Endothelial cell of umbilical vein (primary cell): ENCODE results near the gene F5. TPM values are rescaled to one million over a fixed set of nuclear protein-coding genes. Genes with fewer than 3 reads are reported as not detected.

Source experiments
- BruUV-seq: library from RNA; stranded (reverse); fragments of 400-500 nt; replicated peaks from 2 replicates; lab custom pipeline; 2021; lab: Mats Ljungman, UMichigan
- CTCF ChIA-PET: fragments of 300-600, 350-600 bp; sonication (Branson Sonifier 250); formaldehyde crosslinking; loops from one replicate; lab custom pipeline; 2021; ENCODE audit warnings: antibody characterized with exemption, inconsistent platforms; lab: Charles Lee
- POLR2A ChIA-PET: fragments of 300-600, 350-600 bp; sonication (Branson Sonifier 250); formaldehyde crosslinking; loops from one replicate; lab custom pipeline; 2021; ENCODE audit warnings: antibody characterized with exemption, inconsistent platforms; lab: Charles Lee
- DNase-seq: peaks from one replicate; pipeline ENCODE4 v3.0.0-alpha.2; 2011; ENCODE audit warnings: low read depth, low spot score
- FAIRE-seq: peaks from 2 replicates; lab custom pipeline; 2011; peaks lifted over from hg19 to GRCh38; lab: Jason Lieb, UNC
- H2AFZ ChIP-seq: 2 replicates; pipeline ENCODE4 v1.6.0; 2012; ENCODE audit warnings: low read depth, low read length, control low read depth, inconsistent platforms
- H3K27ac ChIP-seq: 2 replicates; pipeline ENCODE4 v1.5.1; 2011; ENCODE audit warnings: low read depth, mild to moderate bottlenecking, control low read depth, low read length, moderate library complexity; ENCODE audit not compliant: insufficient read depth
- H3K27me3 ChIP-seq, 2 experiments: 2 replicates each; pipeline versions ENCODE4 v1.6.0 to v1.6.1; 2011; ENCODE audit warnings: low read length in 2 of 2, mixed read lengths in 1 of 2; ENCODE audit not compliant: control insufficient read depth in 2 of 2, insufficient read depth in 2 of 2
- H3K36me3 ChIP-seq, 2 experiments: 2 replicates in 1 of 2; 3 replicates in 1 of 2; pipeline ENCODE4 v1.5.1; 2011; ENCODE audit warnings: low read length in 2 of 2, mild to moderate bottlenecking in 1 of 2, moderate library complexity in 1 of 2; ENCODE audit not compliant: control insufficient read depth in 2 of 2, insufficient read depth in 2 of 2; ENCODE audit errors: extremely low read depth in 1 of 2
- H3K4me1 ChIP-seq: 3 replicates; pipeline ENCODE4 v1.5.1; 2011; ENCODE audit warnings: mild to moderate bottlenecking, low read length; ENCODE audit not compliant: control insufficient read depth, insufficient read depth; ENCODE audit errors: extremely low read depth
- H3K4me2 ChIP-seq: 2 replicates; pipeline ENCODE4 v1.6.1; 2011; ENCODE audit warnings: low read length, control low read depth, mixed read lengths; ENCODE audit not compliant: insufficient read depth
- H3K4me3 ChIP-seq, 3 experiments: fragments of 200-600 bp in 1 of 3; sonication (generic), shearing (Covaris generic) in 1 of 3; replicated peaks in 1 of 3; 2 replicates each; pipeline ENCODE4 v1.5.1; 2011 to 2016; ENCODE audit warnings: control low read depth in 3 of 3, low read length in 3 of 3, mild to moderate bottlenecking in 2 of 3, inconsistent platforms in 1 of 3, low read depth in 1 of 3, moderate library complexity in 1 of 3; ENCODE audit not compliant: insufficient read depth in 1 of 3
- H3K79me2 ChIP-seq: 2 replicates; pipeline ENCODE4 v1.6.0; 2012; ENCODE audit warnings: low read length, inconsistent platforms; ENCODE audit not compliant: control insufficient read depth, insufficient read depth
- H3K9ac ChIP-seq: replicated peaks from 2 replicates; pipeline ENCODE3; 2011; ENCODE audit warnings: low read length, control low read depth; ENCODE audit not compliant: insufficient read depth; ENCODE audit errors: extremely low read depth
- H3K9me1 ChIP-seq: replicated peaks from 3 replicates; pipeline ENCODE4 v1.6.0; 2011; ENCODE audit warnings: mild to moderate bottlenecking, low read length; ENCODE audit not compliant: control insufficient read depth, insufficient read depth; ENCODE audit errors: extremely low read depth
- H3K9me3 ChIP-seq: replicated peaks from 2 replicates; pipeline ENCODE4 v1.5.1; 2012; ENCODE audit warnings: low read length, inconsistent platforms; ENCODE audit not compliant: control insufficient read depth, insufficient read depth
- H4K20me1 ChIP-seq: replicated peaks from 2 replicates; pipeline ENCODE3; 2011; ENCODE audit warnings: mild to moderate bottlenecking, low read length; ENCODE audit not compliant: control insufficient read depth, insufficient read depth; ENCODE audit errors: extremely low read depth
- CTCF ChIP-seq, 2 donors: IDR thresholded peaks; 1 replicate in 1 of 2; 2 replicates in 1 of 2; pipeline ENCODE4 v1.5.1; 2011; ENCODE audit warnings: low read length in 2 of 2, mild to moderate bottlenecking in 2 of 2, moderate library complexity in 2 of 2, control low read depth in 1 of 2, inconsistent platforms in 1 of 2, low read depth in 1 of 2; ENCODE audit not compliant: insufficient read depth in 1 of 2; ENCODE audit errors: extremely low read depth in 1 of 2
- EZH2 ChIP-seq: IDR thresholded peaks from 2 replicates; pipeline ENCODE4 v1.6.1; 2012; ENCODE audit warnings: borderline replicate concordance, low read depth, mild to moderate bottlenecking, moderate library complexity, low read length, inconsistent platforms; ENCODE audit not compliant: severe bottlenecking
- FOS ChIP-seq: IDR thresholded peaks from 2 replicates; pipeline ENCODE4 v1.6.1; 2011; ENCODE audit warnings: mild to moderate bottlenecking, low read length, moderate library complexity, borderline replicate concordance; ENCODE audit not compliant: insufficient read depth
- GATA2 ChIP-seq: IDR thresholded peaks from 2 replicates; pipeline ENCODE4 v1.7.0; 2011; ENCODE audit warnings: low read depth, mild to moderate bottlenecking, moderate library complexity, mixed read lengths, low read length; ENCODE audit not compliant: insufficient read length, insufficient read depth
- JUN ChIP-seq: IDR thresholded peaks from 2 replicates; pipeline ENCODE4 v1.6.1; 2011; ENCODE audit warnings: borderline replicate concordance, low read depth; ENCODE audit not compliant: insufficient read length, insufficient read depth
- MAX ChIP-seq: IDR thresholded peaks from 2 replicates; pipeline ENCODE4 v1.6.1; 2011; ENCODE audit not compliant: insufficient read depth, insufficient read length
- MYC ChIP-seq: IDR thresholded peaks from one replicate; pipeline ENCODE4 v1.6.1; 2011; ENCODE audit warnings: mild to moderate bottlenecking, low read depth, low read length
- POLR2A ChIP-seq: IDR thresholded peaks from 2 replicates; pipeline ENCODE4 v1.6.1; 2012; ENCODE audit warnings: low read depth, mild to moderate bottlenecking, control low read depth, low read length
- POLR2AphosphoS5 ChIP-seq: IDR thresholded peaks from 2 replicates; pipeline ENCODE4 v1.6.1; 2012; ENCODE audit warnings: low read depth, mild to moderate bottlenecking, control low read depth, low read length, moderate library complexity; ENCODE audit not compliant: insufficient read depth
- dilution Hi-C: fragments of 300-500 bp; cut with MboI; formaldehyde crosslinking; loops from one replicate; pipeline ENCODE4 v1.15.0; 2019; ENCODE audit warnings: low sequenced_read_pairs; ENCODE audit not compliant: extremely low pct_ligation_motif_present
- intact Hi-C: fragments of 100-400 bp; cut with micrococcal nuclease; formaldehyde crosslinking; loops from one replicate; pipeline ENCODE4 v1.10.0; 2022
- polyA plus RNA-seq, 4 experiments: library from polyadenylated mRNA; depleted of rRNA in 3 of 4; stranded (reverse) in 3 of 4; unstranded in 1 of 4; fragments of >200 nt; gene quantifications; 2 replicates each; pipeline versions ENCODE4 v1.2.1 to v1.2.3, GENCODE V29; 2011 to 2012; ENCODE audit warnings: missing spikeins in 1 of 4
- total RNA-seq: library from RNA; stranded (reverse); gene quantifications from 2 replicates; pipeline ENCODE4 v1.2.3, GENCODE V29; 2021

The F5 gene
- total and polyA plus RNA-seq, 2 donors (not counting 3 experiments of a cell fraction or from before 2014, with no cell fraction given) = not detected

GRCh38 chr1:169561692-169562091 lies 24.6 kb downstream of the F5 start:
- Histone ChIP-seq H3K27me3 (no peaks in the 10 kb centered on the region), H3K9me1 (no peaks in the 10 kb centered on the region), H3K9me3 (no peaks in the 10 kb centered on the region), H3K4me1 (peaks cover 8% of the 10 kb centered on the region), H3K4me3 (no peak overlapping the region), H2AFZ (no peak overlapping the region), H3K79me2 (no peaks in the 10 kb centered on the region), H4K20me1 (no peaks in the 10 kb centered on the region), H3K36me3 (no peaks in the 10 kb centered on the region), H3K9ac (no peak overlapping the region), H3K27ac (no peak overlapping the region), H3K4me2 (no peak overlapping the region)
- POLR2A ChIA-PET = interaction anchor here (0.7 kb wide), 1 partner anchor 969 kb away, joined by 5 read pairs; no protein-coding TSS in a partner anchor
- DNase-seq (no peak), FAIRE-seq (no peak)
- no TSS peak for BruUV-seq
- CTCF ChIA-PET = interaction anchor here (0.8 to 1.1 kb wide), 2 partner anchors 16 to 40 kb away, joined by 3 read pairs; no protein-coding TSS in a partner anchor
- dilution Hi-C loops (no loop called here), intact Hi-C loops (no loop called here)
- TF ChIP-seq GATA2 = no peak

GRCh38 chr1:169557131-169557530 lies 29.1 kb downstream of the F5 start:
- no TSS peak for BruUV-seq
- H3K27me3 ChIP-seq = no peaks in the 10 kb centered on the region
- no peaks in the 10 kb centered on the region for H3K4me1 ChIP-seq
- H3K9me1 ChIP-seq = no peaks in the 10 kb centered on the region
- intact Hi-C loops = no loop called here
- CTCF ChIA-PET = interaction anchor here (0.8 to 2.1 kb wide), 6 partner anchors 10 to 954 kb away, joined by 3 to 8 read pairs (median 4); no protein-coding TSS in a partner anchor
- no peak overlapping the region for H3K4me2 ChIP-seq
- POLR2A ChIA-PET = no interaction called here
- H3K27ac ChIP-seq = no peak overlapping the region
- DNase-seq (no peak), FAIRE-seq (no peak)
- no peaks in the 10 kb centered on the region for H4K20me1 ChIP-seq
- dilution Hi-C loops = no loop called here
- no peaks in the 10 kb centered on the region for H3K79me2 ChIP-seq
- no peak overlapping the region for H3K9ac ChIP-seq
- no peak overlapping the region for H2AFZ ChIP-seq
- no peak overlapping the region for H3K4me3 ChIP-seq
- TF ChIP-seq MAX (no peak), POLR2A (no peak), GATA2 (no peak), POLR2AphosphoS5 (no peak), EZH2 (no peak), MYC (no peak), CTCF (IDR thresholded peaks at IDR 0.05; ENCODE audit: extremely low read depth in 1 of 2, insufficient read depth in 1 of 2, low read depth in 1 of 2, low read length in 2 of 2) (no peak), JUN (no peak), FOS (no peak)
- no peaks in the 10 kb centered on the region for H3K36me3 ChIP-seq
- H3K9me3 ChIP-seq = no peaks in the 10 kb centered on the region
